GM21423 (cell line): Measurements from ENCODE around the gene TERT.
"Not testable (repeated sequence)": the region's sequence is repeated elsewhere in the genome, so short reads cannot be mapped to it uniquely, and the experiment has no call there.

Experiments used
- ATAC-seq: cut with Tn5 transposase; IDR thresholded peaks from one replicate; pipeline ENCODE4 v1.9.1; 2021; ENCODE audit warnings: mild to moderate bottlenecking, moderate library complexity; ENCODE audit not compliant: unreplicated experiment

TERT gene

DNA sequence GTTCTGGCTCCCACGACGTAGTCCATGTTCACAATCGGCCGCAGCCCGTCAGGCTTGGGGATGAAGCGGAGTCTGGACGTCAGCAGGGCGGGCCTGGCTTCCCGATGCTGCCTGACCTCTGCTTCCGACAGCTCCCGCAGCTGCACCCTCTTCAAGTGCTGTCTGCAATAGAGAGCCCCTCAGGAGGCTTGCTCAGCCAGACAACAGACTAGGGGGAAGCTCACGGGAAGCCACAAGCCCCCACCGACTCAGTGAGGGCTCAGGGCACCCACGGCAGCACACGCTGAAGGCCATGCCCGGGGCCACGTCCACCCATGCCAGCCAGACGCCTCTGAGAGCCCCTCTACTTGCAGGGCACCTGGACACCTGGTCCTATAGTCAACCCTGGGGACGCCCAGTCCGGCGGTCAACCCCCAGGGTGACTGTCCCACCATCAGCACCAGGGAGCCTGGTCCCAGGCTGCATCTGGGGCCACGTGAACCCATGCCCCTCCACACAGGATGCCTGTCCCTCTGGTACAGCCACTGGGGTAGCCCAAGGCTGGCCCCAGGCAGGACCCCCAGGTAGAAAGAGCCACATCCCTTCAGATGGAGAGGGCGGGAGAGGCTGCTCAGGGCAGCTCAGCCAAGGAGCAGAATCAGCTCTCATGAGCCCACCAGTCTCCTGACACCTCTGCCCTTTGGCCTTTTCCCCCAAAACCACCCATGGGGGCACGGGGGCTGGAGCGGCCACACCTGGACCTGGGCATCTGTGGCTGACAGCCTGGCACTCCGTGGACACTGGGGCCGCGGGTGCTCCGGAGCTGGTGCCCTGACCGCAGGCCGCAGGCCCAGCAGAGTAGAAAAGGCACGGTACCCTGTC, 14.5 kb downstream of the TERT start:
- ATAC-seq = no peak

DNA sequence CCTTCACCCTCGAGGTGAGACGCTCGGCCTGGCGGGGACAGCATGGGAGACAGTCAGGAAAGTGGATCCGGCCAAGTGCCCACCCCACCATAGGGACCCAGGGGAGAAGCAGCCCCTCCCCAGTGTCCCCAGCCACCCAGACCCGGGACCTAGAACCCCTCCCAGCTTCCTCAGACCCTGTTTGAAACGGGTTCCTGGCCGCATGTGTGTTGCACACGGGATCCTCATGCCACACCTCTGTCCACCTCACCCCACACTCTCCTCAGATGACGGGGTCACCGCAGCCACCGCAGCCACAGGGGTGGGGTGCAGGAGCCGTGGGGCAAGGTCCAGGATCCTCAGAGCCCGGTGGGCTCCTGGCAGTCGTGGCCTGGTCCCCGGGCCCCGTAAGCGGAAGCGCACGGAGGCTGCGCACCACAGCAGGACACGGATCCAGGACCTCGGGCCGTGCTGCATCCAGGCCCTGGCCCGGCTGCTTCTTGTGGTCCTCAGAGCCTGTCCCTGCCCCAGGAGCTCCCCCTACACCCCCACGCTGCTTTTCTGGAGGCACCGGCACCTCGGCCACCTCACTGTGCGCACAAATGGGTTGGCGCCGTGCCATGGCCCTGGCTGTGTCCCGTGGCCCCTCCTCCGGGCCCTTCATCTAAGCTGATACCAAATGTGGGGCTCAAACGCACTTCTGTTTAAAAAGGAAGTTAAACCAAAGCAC, 15.3 kb downstream of the TERT start:
- ATAC-seq = no peak

DNA sequence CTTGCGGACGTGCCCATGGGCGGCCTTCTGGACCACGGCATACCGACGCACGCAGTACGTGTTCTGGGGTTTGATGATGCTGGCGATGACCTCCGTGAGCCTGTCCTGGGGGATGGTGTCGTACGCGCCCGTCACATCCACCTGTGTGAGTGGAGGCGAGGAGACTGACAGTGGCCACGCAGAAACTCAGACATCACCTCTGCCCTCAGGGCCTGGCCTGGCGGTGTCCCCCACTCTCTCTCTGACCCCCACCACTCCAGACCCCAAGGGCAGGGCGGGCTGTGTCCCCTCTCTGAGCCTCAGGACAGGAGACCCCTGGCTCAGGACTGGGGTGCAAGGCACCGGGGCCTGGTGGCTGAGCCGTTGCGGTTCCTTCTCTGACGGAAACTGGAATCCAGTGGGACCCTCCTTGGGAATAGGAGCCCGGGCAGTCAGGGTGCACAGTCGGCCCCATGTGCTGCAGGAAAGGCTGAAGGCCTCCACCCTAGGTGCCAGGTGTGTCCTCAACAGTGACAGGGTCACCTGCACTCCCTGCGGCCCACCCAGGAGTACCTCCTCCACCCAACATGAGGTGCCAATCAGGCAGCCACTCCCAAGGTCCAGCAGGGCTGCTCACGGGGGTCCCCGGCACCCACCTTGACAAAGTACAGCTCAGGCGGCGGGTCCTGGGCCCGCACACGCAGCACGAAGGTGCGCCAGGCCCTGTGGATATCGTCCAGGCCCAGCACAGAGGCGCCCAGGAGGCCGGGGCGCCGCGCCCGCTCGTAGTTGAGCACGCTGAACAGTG, 16.0 kb downstream of the TERT start:
- no peak for ATAC-seq

DNA sequence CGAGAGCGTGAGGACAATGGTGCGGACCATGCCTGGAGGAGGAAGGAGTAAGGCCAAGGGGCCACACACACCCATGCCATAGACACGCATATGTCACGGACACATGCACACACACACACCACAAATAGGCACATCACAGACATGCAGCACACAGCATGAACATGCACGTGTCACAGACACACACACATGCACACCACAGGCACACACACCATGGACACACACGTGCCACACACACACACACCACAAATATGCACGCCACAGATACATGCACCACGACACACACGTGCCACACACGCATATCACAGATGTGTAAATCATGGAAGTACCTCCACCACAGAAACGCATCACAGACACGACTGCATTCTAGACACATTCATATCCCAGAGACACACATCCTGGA, 16.7 kb downstream of the TERT start:
- ATAC-seq = no peak

DNA sequence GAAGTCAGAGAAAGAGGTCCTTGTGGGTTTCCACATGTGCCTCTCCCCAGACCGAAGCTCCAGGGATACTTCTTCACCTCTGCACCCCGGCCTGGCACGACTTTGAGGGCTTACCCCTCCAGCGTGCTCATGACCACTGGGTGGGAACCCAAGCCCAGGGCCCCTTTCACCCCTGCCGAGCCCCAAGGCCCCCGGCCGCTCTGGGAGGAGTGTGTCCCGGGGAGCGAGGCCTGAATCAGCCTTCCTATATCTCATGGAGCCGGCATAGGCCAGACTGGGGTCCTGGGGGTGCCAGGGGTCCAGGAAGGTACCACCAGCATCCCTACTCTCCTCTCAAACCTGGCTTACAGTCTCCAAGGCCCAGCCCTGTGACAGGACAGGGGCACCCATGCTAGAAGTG, 17.1 kb downstream of the TERT start:
- ATAC-seq = no peak

DNA sequence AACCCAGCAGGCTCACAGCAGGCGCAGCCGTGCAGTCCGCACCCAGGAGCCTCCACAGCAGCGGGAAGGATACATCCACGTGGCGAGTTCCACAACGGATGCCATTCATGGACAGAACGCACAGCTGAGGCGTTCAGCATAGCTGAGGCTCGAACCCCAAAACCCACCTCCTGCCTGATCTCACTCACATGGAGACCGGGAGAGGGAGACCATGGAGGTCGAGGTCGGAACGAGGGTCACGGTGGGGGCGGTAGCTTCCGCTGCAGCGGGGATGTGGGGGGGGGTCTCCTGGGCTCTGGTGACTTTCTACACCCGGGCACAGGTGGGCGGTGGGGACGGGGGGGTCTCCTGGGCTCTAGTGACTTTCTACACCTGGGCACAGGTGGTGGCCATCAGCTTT, 17.5 kb downstream of the TERT start:
- ATAC-seq = no peak

DNA sequence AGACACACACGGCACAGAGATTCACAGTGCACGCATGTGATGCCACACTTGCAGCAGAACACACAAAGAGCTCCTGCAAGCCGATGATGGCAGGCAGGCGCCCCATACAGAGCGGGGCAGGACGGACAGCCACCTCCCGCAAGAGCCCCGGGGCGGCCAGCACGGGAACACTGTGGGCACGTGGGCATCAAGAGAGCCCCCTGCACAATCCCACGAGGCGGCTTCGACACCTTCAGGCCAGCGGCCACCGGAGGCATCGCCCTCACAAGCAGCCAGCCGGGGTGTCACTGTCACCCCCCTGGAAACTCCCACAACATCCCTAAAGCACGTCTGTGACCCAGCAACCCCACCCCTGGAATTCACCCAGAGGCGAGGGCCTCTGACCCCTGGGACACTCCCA, 17.9 kb downstream of the TERT start:
- ATAC-seq = no peak

DNA sequence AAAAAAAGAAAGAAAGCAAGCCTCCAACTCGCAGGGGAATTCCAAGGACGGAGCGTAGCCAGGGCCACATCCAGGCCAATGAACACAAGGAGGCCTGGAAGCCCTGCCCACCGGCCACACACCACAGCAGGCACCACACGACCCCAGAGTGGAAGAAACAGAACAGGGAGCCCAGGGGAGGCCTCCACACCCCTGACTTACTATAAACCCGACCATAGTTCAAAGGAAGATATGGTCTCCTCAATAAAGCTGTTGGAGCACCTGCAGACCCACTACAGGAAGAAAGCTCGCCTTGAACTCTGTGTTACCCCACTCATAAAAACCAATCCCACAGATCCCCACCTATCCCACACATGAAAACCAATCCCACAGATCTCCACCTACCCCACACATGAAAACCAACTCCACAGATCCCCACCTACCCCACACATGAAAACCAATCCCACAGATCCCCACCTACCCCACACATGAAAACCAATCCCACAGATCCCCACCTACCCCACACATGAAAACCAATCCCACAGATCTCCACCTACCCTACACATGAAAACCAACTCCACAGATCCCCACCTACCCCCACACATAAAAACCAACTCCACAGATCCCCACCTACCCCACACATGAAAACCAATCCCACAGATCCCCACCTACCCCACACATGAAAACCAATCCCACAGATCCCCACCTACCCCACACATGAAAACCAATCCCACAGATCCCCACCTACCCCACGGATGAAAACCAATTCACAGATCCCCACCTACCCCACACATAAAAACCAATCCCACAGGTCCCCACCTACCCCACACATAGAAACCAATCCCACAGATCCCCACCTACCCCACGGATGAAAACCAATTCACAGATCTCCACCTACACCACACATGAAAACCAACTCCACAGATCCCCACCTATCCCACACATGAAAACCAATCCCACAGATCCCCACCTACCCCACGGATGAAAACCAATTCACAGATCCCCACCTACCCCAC, 19.2 kb downstream of the TERT start:
- not testable (repeated sequence) for ATAC-seq

DNA sequence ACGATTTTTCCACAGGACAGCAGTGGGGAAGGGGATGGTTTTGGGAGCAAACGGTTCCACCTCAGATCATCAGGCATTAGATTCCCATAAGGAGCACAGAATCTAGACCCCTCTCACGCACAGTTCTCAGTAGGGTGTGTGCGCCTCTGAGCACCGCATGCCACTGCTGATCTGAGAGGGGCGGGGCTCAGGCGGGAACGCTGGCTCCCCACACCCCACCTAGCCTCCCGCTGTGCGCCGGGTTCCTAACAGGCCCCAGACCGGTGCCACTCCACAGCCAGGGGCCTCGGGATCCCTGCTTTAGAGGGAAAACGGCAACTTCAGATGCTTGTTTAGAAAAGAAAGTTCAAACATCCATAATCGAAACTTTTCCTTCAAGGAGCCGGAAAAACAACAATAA, 20.4 kb downstream of the TERT start:
- no peak for ATAC-seq

DNA sequence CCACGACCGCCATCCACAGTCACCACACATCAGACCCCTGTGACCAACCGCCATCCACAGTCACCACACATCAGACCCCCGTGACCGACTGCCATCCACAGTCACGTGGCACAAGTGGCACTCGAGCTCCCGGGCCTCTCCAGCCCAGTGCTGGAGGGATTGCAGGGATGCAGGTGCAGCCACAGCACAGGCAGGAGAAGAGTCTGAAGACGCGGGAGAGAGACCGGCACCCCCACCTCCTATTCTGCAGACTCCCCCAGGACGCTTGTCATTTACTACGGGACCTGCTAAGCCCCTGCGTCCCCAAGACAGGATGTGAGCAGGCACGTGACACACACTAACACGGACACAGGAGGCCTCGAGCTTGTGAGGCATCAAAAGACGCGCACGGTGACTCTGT, 21.1 kb downstream of the TERT start:
- ATAC-seq = no peak

DNA sequence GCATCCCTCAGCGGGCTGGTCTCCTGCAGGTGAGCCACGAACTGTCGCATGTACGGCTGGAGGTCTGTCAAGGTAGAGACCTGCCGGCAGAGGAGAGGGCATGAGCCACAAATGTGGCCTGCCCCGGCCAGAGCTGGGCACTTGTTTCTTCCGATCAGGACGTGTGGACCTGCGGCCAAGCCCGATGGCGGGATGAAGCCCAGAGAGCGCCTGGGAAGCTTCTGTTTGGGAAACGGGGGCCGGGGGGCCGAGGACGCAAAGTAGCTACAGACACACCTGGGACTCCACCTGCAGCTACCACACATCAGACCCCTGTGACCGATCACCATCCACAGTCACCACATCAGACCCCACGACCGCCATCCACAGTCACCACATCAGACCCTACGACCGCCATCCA, 22.7 kb downstream of the TERT start:
- no peak for ATAC-seq

DNA sequence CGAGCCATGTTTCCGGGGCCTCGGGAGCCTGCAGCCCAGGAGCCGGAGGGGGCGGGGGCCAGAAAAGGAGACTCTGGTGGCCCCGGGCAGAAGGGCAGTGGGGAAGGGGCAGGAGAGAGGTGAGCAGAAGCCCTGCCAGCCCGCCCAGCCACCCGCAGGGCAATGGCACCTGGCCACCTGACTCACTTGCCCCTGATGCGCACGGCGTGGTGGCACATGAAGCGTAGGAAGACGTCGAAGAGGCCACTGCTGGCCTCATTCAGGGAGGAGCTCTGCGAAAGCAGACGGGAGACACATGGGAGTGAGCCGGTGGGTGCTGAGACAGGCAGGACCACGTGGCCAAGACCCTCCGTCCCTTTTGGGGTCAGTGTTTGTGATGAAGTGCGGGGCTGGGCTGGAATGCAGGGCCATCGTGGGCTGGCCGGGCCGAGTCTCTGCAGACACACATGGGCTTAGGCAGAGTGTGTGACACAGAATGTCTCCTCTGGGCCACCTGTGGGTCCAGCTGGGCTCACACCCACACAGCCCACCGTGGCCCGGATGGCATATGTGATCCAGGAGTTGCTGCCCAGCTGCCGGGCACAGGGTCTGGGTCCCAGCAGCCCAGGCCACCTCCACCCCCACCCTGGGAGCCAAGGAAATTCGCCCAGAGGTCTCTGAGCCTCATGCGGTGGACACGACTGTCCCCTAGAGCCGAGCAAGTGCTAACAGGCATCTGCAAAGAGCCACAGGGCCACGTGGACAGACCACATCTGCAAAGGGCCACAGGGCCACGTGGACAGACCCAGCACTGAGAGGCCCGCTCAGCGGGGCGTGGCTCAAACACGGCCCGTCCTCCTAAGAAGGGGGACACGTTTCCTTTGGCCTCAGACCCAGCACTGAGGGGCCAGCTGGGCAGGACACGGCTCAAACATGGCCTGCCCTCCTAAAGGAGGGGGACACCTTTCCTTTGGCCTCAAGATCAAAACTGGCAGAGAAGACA, 23.6 kb downstream of the TERT start:
- no peak for ATAC-seq

DNA sequence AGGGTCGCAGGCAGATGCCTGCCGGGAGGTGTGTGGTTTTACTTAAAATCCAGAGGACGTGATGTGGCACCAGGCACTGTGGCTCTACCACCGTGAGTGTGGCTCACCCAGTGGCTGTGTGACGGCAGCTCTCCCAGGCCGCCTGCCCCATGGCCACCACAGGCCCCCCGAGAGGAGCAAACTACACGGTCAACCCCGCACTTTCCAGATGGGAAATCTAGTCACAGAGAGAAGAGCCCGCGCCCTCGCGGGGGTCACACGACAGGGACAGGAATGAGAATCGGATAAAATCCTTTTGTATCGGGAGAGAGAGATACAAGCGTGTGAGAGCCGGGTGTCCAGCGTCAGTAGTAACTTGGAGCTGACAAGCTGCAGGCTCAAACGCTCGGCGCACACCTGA, 24.4 kb downstream of the TERT start:
- ATAC-seq = no peak

DNA sequence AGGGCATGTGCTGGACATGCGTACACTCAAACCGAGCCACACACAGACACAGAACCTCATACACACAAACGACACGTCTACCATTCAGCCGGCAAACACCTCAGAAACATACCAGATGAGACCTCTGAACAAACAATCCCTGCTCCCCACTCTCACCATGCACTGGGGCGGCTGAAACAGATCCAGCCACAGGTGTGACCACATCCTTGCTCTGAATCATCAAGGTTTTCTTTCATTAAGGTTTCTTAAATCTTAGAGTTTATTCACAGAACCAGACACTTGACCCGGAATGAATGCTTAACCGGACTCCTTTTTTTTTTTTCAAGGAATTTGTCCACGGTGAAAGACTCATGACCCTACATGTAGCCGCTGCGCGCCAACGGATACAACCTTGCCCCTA, 26.2 kb downstream of the TERT start:
- ATAC-seq = no peak

DNA sequence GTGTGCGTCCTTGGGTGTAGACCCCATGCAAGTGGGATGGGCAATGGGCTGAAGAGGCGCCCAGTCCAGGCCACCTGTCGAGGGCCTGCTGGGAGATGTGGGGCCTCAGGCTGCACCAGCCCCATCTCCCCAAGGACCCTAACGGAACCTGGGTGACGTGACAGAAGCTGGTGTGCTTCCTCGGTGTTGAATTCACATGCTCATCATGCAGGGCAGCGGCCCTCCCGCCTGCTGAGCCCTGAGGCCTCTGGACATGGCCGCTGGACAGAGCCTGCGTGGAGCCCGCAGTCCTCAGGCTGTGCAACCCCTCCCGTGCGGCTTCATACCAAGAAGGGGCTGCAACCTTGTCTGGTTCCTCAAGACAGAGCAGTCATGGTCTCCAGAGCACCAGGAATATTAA, 26.8 kb downstream of the TERT start:
- ATAC-seq = no peak

DNA sequence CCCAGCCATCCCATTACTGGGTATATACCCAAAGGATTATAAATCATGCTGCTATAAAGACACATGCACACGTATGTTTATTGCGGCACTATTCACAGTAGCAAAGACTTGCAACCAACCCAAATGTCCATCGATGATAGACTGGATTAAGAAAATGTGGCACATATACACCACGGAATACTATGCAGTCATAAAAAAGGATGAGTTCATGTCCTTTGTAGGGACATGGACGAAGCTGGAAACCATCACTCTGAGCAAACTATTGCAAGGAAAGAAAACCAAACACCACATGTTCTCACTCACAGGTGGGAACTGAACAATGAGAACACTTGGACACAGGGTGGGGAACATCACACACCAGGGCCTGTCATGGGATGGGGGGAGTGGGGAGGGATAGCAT, 27.4 kb downstream of the TERT start:
- ATAC-seq = not testable (repeated sequence)

DNA sequence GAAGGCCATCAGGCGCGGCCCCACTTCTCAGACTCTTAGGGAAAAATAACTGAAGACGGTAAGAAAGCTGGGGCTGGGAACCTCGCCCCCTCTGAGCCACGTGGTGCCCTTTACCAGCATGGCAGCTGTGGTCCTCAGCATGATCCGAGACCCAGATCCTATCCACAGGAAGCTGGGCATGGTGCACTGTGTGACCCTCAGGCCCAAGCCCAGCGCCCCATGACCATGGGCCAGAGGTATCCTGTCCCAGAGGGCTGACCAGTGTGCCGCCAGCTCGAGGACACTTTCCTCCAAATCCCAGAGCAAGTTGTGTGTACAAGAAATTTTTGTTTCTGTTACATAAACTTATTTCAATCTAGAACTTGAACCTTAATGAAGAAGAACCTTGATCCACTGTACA, 28.1 kb downstream of the TERT start:
- no peak for ATAC-seq

DNA sequence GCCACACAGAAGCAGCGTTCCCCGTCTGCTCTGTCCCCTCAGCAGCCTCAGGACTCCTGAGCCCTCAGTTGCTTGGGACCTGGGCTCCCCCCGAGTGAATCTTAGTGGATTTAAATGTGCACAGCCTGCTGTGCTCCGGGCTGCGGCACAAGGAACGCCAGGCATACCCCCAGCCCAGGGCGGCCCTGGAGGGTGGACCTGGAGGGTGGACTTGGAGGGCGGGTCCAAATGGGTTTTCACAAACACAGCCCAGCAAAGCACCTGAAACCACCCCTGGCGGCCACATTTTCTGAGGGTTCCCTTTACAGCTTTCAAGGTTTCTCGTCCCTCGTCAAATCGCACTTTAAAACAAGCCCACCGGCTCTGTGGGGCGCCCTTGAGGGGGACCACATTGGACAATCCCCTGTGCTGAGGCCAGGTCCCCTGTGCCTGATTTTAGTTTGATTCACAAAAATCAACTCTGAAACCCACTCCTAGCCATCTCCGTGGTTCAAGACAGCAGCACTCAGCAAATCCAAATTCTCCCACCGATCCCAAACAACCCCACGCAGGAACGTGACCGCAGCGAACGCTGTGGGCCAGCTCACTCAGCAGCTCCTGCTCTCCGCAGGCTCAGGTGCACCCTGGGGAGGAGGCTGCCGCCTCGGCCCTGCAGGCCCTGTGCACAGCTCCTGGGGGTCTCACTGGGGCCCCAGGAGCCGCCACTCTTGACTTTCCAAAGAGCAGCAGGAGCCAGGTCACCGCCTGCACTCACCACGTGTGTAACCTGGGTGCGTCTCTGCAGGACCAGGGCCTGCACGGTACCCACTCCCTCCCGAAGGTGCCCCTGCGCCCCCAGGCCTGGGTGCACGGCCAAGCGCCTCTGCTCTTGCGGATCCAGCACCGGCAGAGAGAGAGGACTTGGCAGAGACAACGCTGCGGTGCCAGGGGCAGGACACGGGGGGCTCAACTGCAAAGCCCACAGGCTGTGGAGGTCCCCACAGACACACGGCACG, 29.1 kb downstream of the TERT start:
- ATAC-seq = no peak
